ENCODE results near the gene PLCH1. TPM values are rescaled to one million over a fixed set of nuclear protein-coding genes. Genes with fewer than 3 reads are reported as not detected.

PLCH1 gene
- total and polyA plus RNA-seq, 2 of the 8 experiments (the other 6 are each of a cell fraction or from before 2014, with no cell fraction given) = 5.8 to 17.2 TPM

DNA sequence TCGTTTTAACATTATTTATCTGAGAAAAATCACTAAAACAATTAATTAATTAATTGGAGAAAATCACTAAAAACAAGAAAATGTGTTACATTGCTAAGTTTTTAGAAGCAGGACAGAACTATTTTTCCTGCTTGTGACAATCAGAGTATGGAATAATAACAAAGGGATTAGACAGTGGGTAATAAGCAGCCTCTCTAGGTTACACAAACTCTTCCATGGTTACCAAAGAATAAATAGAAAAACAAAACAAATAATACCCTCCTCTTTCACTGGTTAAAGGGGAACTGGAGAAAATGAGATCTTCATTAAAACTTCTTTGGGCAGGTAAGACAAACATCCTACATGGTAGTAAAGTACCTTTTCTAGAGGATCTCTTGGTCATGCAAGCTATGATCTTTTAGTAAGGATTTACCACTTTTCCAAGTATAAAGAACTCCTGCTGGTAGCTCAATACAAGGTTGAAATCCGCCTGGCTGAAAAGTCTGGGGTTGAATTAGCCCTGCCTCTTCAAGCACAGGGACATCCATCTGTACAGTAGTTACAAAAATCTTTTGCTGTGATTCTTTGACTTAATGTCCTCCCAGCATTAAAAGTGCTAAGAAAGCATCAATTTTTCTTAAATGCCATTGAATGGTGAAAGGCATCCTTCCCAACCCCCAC, 2.5 kb upstream of the PLCH1 start:
- peaks cover 8% of the 10 kb centered on the region for H3K23me2 ChIP-seq (ENCODE audit: low read depth, low read length)
- H4K8ac ChIP-seq (ENCODE audit: extremely low read depth, insufficient read depth, low read length) = no peak overlapping the region
- no peak overlapping the region for H2BK20ac ChIP-seq (ENCODE audit: low read length)
- no peak overlapping the region for H3K9ac ChIP-seq (replicated peaks in 1 of 4; ENCODE audit: extremely low read depth in 1 of 4, low read depth in 3 of 4, low read length in 3 of 4)
- no peaks in the 10 kb centered on the region for H3K9me3 ChIP-seq (ENCODE audit: insufficient read depth in 2 of 2, low read depth in 1 of 2, low read length in 1 of 2)
- no peak for DNase-seq (ENCODE audit: low read depth in 1 of 2, low spot score in 2 of 2)
- no peak overlapping the region for H3K18ac ChIP-seq (ENCODE audit: extremely low read depth, low read length)
- no peak for FAIRE-seq
- no peak overlapping the region for H2BK5ac ChIP-seq (ENCODE audit: low read depth, low read length)
- H3K27me3 ChIP-seq (replicated peaks in 1 of 4; ENCODE audit: control insufficient read depth in 3 of 4, extremely low read depth in 1 of 4, insufficient read depth in 3 of 4, low read length in 3 of 4) = no peaks in the 10 kb centered on the region
- no peak overlapping the region for H2AK5ac ChIP-seq (ENCODE audit: low read depth, low read length)
- H4K20me1 ChIP-seq (replicated peaks in 1 of 2; ENCODE audit: control insufficient read depth in 1 of 2, insufficient read depth in 2 of 2, low read length in 2 of 2) = no peaks in the 10 kb centered on the region
- H2BK12ac ChIP-seq (ENCODE audit: low read depth, low read length) = no peak overlapping the region
- H3K79me2 ChIP-seq (ENCODE audit: control insufficient read depth in 1 of 2, insufficient read depth in 2 of 2, low read length in 2 of 2) = peaks cover 0 to 13% of the 10 kb centered on the region in 2 experiments; a peak in 2 of 4 replicates
- ChIA-PET POLR2A (ENCODE audit: partially characterized antibody) (no interaction called here), CTCF (ENCODE audit: partially characterized antibody) (interaction anchor here (0.7 to 3.8 kb wide), 3 partner anchors 9 to 59 kb away, joined by 3 to 19 read pairs (median 4); partner anchors contain the start of gene C3orf33)
- H3K4me2 ChIP-seq (ENCODE audit: insufficient read depth in 1 of 2, low read depth in 2 of 2, low read length in 2 of 2) = peak overlapping the region; percentile 78 to 94; a peak in 2 of 4 replicates
- TF ChIP-seq NRF1 (IDR thresholded peaks at IDR 0.05; ENCODE audit: low read depth, low read length) = no peak
- no peak for TF ChIP-seq FOSL1 (IDR thresholded peaks at IDR 0.05; ENCODE audit: insufficient read depth, low read depth, low read length)
- TF ChIP-seq SUZ12 (IDR thresholded peaks at IDR 0.05; ENCODE audit: low read length) = no peak
- no peak for TF ChIP-seq GTF2F1 (IDR thresholded peaks at IDR 0.05; ENCODE audit: borderline replicate concordance, low read depth, low read length)
- TF ChIP-seq TAF7 (optimal IDR thresholded peaks at IDR 0.05; ENCODE audit: borderline replicate concordance, low read depth, low read length) = no peak
- TF ChIP-seq RFX5 (IDR thresholded peaks at IDR 0.05; ENCODE audit: borderline replicate concordance, low read depth, low read length) = no peak
- TF ChIP-seq SP1 (IDR thresholded peaks at IDR 0.05; ENCODE audit: low read depth, low read length) = no peak
- TF ChIP-seq POLR2A (IDR thresholded peaks at IDR 0.05; ENCODE audit: control extremely low read depth in 1 of 2, low read depth in 2 of 2, low read length in 2 of 2) = no peak
- TF ChIP-seq, protein P1, sequence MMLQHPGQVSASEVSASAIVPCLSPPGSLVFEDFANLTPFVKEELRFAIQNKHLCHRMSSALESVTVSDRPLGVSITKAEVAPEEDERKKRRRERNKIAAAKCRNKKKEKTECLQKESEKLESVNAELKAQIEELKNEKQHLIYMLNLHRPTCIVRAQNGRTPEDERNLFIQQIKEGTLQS (IDR thresholded peaks at IDR 0.05; ENCODE audit: insufficient read depth, low read depth, low read length) = no peak
- no peak for TF ChIP-seq SP2 (IDR thresholded peaks at IDR 0.05; ENCODE audit: low read length)
- TF ChIP-seq SIRT6 (IDR thresholded peaks at IDR 0.05; ENCODE audit: low read length) = no peak
- no peak for TF ChIP-seq MAFK (IDR thresholded peaks at IDR 0.05; ENCODE audit: low read depth, low read length)
- TF ChIP-seq BACH1 (IDR thresholded peaks at IDR 0.05; ENCODE audit: low read length) = no peak
- no peaks in the 10 kb centered on the region for H3K79me1 ChIP-seq (ENCODE audit: low read depth, low read length)
- H3K4ac ChIP-seq (replicated peaks; ENCODE audit: insufficient read length, low read depth, low read length) = no peak overlapping the region
- no peak overlapping the region for H4K5ac ChIP-seq (ENCODE audit: insufficient read length, low read depth, low read length)
- no peak overlapping the region for H2BK120ac ChIP-seq (replicated peaks; ENCODE audit: low read depth, low read length)
- 23% methylated on average over 2 of the region's 2 CpGs; no CpG with 5 or more reads in 1 of the 2 experiments for WGBS, 2 experiments (ENCODE audit: extremely low coverage in 1 of 2, insufficient coverage in 1 of 2, insufficient read length in 1 of 2, insufficient replicate concordance in 2 of 2, low coverage in 1 of 2, low lambda C conversion rate in 2 of 2, missing lambda C conversion rate in 1 of 2)
- peak overlapping the region in 1 of 4 experiments; percentile 56; a peak in 1 of 8 replicates for H3K4me3 ChIP-seq (ENCODE audit: extremely low read depth in 1 of 4, insufficient read depth in 2 of 4, low read depth in 3 of 4, low read length in 4 of 4)
- H3K56ac ChIP-seq (replicated peaks; ENCODE audit: insufficient read length, low read depth, low read length) = no peak overlapping the region
- no peaks in the 10 kb centered on the region for H3K36me3 ChIP-seq (ENCODE audit: control insufficient read depth in 2 of 4, insufficient read depth in 4 of 4, low read length in 3 of 4)
- no peak overlapping the region for H2AFZ ChIP-seq (ENCODE audit: low read length)
- H2BK15ac ChIP-seq (ENCODE audit: low read length) = no peak overlapping the region
- H4K91ac ChIP-seq (replicated peaks; ENCODE audit: insufficient read length, low read length) = no peak overlapping the region
- no peak overlapping the region for H3K23ac ChIP-seq (ENCODE audit: insufficient read length)
- H3K14ac ChIP-seq (ENCODE audit: insufficient read length) = no peak overlapping the region
- H3K27ac ChIP-seq (ENCODE audit: low read depth, low read length) = no peak overlapping the region
- peaks cover 5 to 16% (median 12%) of the 10 kb centered on the region in 4 experiments; a peak in 6 of 7 replicates for H3K4me1 ChIP-seq (replicated peaks in 1 of 4; ENCODE audit: control insufficient read depth in 3 of 4, insufficient read depth in 4 of 4, low read length in 3 of 4)

All from H1 (cell line).